Measurements from ENCODE around the gene COIL. TPM values are rescaled to one million over a fixed set of nuclear protein-coding genes. Genes with fewer than 3 reads are reported as not detected.

Gene COIL
- total RNA-seq, 1 donor: 11.9 TPM

DNA sequence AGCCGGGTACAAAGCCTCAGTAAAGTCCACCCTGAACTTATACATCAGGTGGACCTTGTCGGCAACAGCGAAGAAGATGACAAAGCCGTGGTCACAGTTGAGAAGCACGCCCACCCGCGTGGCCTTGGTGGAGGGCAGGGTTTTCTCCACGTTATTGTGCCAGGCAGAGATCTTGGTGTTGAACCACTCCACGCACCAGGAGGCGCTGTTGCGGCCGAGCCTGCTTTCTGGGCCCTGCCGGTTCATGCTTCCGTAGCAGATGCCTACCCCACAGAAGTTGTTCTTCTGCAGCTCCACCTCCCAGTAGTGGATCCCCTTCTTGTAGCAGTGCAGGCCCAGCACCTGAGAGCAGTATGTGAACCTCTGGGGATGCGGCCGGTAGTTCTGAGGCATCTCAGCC lies 69.1 kb downstream of the COIL start:
- Histone ChIP-seq H3K27me3 (ENCODE audit: insufficient read depth, low read length) (no peaks in the 10 kb centered on the region), H4K20me1 (ENCODE audit: insufficient read depth, low read length) (peaks cover 2% of the 10 kb centered on the region), H3K4me3 (ENCODE audit: insufficient read depth, low read length) (no peak overlapping the region), H3K4me2 (ENCODE audit: insufficient read depth, low read length) (no peak overlapping the region), H3K79me2 (ENCODE audit: insufficient read depth, low read length) (no peaks in the 10 kb centered on the region), H3K27ac (ENCODE audit: low read depth, low read length) (no peak overlapping the region), H3K4me1 (ENCODE audit: insufficient read depth, low read length) (no peaks in the 10 kb centered on the region), H3K9me3 (ENCODE audit: low read depth, low read length) (no peaks in the 10 kb centered on the region), H2AFZ (ENCODE audit: low read length) (no peak overlapping the region), H3K36me3 (ENCODE audit: insufficient read depth, low read length) (peaks cover 57% of the 10 kb centered on the region)
- no peak for DNase-seq (ENCODE audit: insufficient read length, low spot score, missing footprints)
- TF ChIP-seq, protein P1, sequence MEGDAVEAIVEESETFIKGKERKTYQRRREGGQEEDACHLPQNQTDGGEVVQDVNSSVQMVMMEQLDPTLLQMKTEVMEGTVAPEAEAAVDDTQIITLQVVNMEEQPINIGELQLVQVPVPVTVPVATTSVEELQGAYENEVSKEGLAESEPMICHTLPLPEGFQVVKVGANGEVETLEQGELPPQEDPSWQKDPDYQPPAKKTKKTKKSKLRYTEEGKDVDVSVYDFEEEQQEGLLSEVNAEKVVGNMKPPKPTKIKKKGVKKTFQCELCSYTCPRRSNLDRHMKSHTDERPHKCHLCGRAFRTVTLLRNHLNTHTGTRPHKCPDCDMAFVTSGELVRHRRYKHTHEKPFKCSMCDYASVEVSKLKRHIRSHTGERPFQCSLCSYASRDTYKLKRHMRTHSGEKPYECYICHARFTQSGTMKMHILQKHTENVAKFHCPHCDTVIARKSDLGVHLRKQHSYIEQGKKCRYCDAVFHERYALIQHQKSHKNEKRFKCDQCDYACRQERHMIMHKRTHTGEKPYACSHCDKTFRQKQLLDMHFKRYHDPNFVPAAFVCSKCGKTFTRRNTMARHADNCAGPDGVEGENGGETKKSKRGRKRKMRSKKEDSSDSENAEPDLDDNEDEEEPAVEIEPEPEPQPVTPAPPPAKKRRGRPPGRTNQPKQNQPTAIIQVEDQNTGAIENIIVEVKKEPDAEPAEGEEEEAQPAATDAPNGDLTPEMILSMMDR (IDR thresholded peaks at IDR 0.05; ENCODE audit: extremely low read depth, low read depth, low read length): peak; percentile 46

DNA sequence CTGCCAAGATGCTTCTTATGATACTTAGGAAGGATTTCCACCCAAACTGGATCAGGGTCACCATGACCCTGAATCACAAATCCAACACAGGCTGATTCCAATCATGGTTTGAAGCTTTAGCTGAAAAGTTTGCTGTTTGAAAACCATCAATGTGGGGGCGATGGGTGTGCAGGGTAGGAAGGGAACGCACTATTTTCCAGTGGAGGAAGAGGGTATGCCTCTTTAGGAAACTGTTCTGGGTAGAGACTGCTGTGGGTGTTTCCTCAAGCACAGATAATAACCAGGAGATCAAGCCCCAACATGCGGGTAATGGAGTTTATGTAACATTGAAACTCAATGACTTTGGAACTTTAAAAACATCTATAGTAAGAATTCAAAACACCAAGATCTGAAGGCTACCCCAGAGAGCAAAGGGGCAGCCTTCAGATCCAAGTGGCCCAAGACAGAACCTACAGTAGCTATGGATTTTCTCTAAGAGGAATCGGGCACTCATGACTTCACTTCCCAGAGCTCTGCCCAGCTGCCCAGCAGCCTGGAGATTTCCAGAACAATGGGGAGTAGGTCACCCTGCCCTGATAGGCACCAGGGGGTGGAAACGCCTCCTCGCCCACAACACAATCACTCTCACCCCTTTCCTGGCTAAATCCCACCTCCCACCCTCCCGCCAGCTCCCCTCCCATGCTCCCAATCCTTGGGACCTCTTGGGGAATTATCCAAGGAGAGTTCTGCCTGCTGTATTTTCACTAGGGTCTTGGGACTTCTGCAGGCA lies 69.8 kb downstream of the COIL start:
- Histone ChIP-seq H3K27me3 (ENCODE audit: insufficient read depth, low read length) (no peaks in the 10 kb centered on the region), H3K4me2 (ENCODE audit: insufficient read depth, low read length) (no peak overlapping the region), H2AFZ (ENCODE audit: low read length) (no peak overlapping the region), H3K79me2 (ENCODE audit: insufficient read depth, low read length) (no peaks in the 10 kb centered on the region), H3K9me3 (ENCODE audit: low read depth, low read length) (no peaks in the 10 kb centered on the region), H4K20me1 (ENCODE audit: insufficient read depth, low read length) (peaks cover 2% of the 10 kb centered on the region), H3K4me1 (ENCODE audit: insufficient read depth, low read length) (no peaks in the 10 kb centered on the region), H3K27ac (ENCODE audit: low read depth, low read length) (no peak overlapping the region), H3K36me3 (ENCODE audit: insufficient read depth, low read length) (peaks cover 57% of the 10 kb centered on the region), H3K4me3 (ENCODE audit: insufficient read depth, low read length) (no peak overlapping the region)
- TF ChIP-seq, protein P1 (IDR thresholded peaks at IDR 0.05; ENCODE audit: extremely low read depth, low read depth, low read length): no peak
- DNase-seq (ENCODE audit: insufficient read length, low spot score, missing footprints): no peak

GRCh38 chr17:56890390-56890789 lies 70.5 kb downstream of the COIL start:
- Histone ChIP-seq H4K20me1 (ENCODE audit: insufficient read depth, low read length) (peaks cover 2% of the 10 kb centered on the region), H3K4me3 (ENCODE audit: insufficient read depth, low read length) (no peak overlapping the region), H2AFZ (ENCODE audit: low read length) (no peak overlapping the region), H3K36me3 (ENCODE audit: insufficient read depth, low read length) (peaks cover 56% of the 10 kb centered on the region), H3K27ac (ENCODE audit: low read depth, low read length) (no peak overlapping the region), H3K27me3 (ENCODE audit: insufficient read depth, low read length) (no peaks in the 10 kb centered on the region), H3K9me3 (ENCODE audit: low read depth, low read length) (no peaks in the 10 kb centered on the region), H3K79me2 (ENCODE audit: insufficient read depth, low read length) (no peaks in the 10 kb centered on the region), H3K4me2 (ENCODE audit: insufficient read depth, low read length) (no peak overlapping the region), H3K4me1 (ENCODE audit: insufficient read depth, low read length) (no peaks in the 10 kb centered on the region)
- no peak for DNase-seq (ENCODE audit: insufficient read length, low spot score, missing footprints)
- TF ChIP-seq, protein P1 (IDR thresholded peaks at IDR 0.05; ENCODE audit: extremely low read depth, low read depth, low read length): no peak

Other genes starting within 250 kb of the COIL start
- 0.36 and 0.88 TPM in 2 replicates for gene C17orf67, start 127.1 kb downstream of the COIL start, total RNA-seq
- gene DGKE, start 126.9 kb downstream of the COIL start, total RNA-seq: 6.2 and 7.7 TPM in 2 replicates
- gene TRIM25, start 47.0 kb downstream of the COIL start, total RNA-seq: 46.9 and 49.9 TPM in 2 replicates
- gene SCPEP1, start 17.1 kb upstream of the COIL start, total RNA-seq: 73.8 and 79.9 TPM in 2 replicates
- gene AKAP1, start 124.2 kb upstream of the COIL start, total RNA-seq: 14.5 and 19.7 TPM in 2 replicates